GM18511 (cell line): ENCODE results near the gene GTF2A1L.

Source experiments
- ATAC-seq: cut with Tn5 transposase; IDR thresholded peaks from one replicate; pipeline ENCODE4 v1.9.1; 2021; ENCODE audit warnings: mild to moderate bottlenecking, moderate library complexity; ENCODE audit not compliant: unreplicated experiment

The GTF2A1L gene

GRCh38 chr2:48728840-48729239 is 111.2 kb downstream of the GTF2A1L start:
- no peak for ATAC-seq
